Measurements from ENCODE around the gene HSPA2.
A peak's percentile ranks its signal among the peaks of the same experiment; 100 is the strongest.

Gene HSPA2

GRCh38 chr14:64549016-64549415, 8.5 kb downstream of the HSPA2 start:
- no peaks in the 10 kb centered on the region for H3K36me3 ChIP-seq (ENCODE audit: insufficient read depth, low read length)
- no peaks in the 10 kb centered on the region for H3K79me2 ChIP-seq (ENCODE audit: insufficient read depth, low read length)
- H3K4me2 ChIP-seq (ENCODE audit: low read length): no peak overlapping the region
- no peak overlapping the region for H2AFZ ChIP-seq (ENCODE audit: low read length)
- H3K9ac ChIP-seq (ENCODE audit: low read length): no peak overlapping the region
- TF ChIP-seq EZH2 (IDR thresholded peaks at IDR 0.05; ENCODE audit: borderline replicate concordance, low read length) (no peak), CTCF (IDR thresholded peaks at IDR 0.05; ENCODE audit: low read length) (no peak)
- no peaks in the 10 kb centered on the region for H3F3A ChIP-seq (ENCODE audit: insufficient read depth, low read length)
- no peaks in the 10 kb centered on the region for H4K20me1 ChIP-seq (ENCODE audit: insufficient read depth, low read length)
- H3K4me3 ChIP-seq (ENCODE audit: low read depth, low read length, poor library complexity, severe bottlenecking): no peak overlapping the region
- H3K9me3 ChIP-seq (ENCODE audit: low read length): no peaks in the 10 kb centered on the region
- no peaks in the 10 kb centered on the region for H3K9me2 ChIP-seq (ENCODE audit: low read depth, low read length)
- H3K27me3 ChIP-seq (ENCODE audit: insufficient read depth, low read length): no peaks in the 10 kb centered on the region
- H3K4me1 ChIP-seq (ENCODE audit: insufficient read depth, low read length, severe bottlenecking): peaks cover 14% of the 10 kb centered on the region
- no peak overlapping the region for H3K27ac ChIP-seq (ENCODE audit: low read depth, low read length, poor library complexity, severe bottlenecking)

GRCh38 chr14:64549791-64550620, 9.5 kb downstream of the HSPA2 start, which contains the start of gene PPP1R36:
Gene PPP1R36 (plus strand): TSS chr14:64549961. CDS start chr14:64549998, 37 bp downstream.
- Histone ChIP-seq H3K79me2 (ENCODE audit: insufficient read depth, low read length) (no peaks in the 10 kb centered on the region), H4K20me1 (ENCODE audit: insufficient read depth, low read length) (no peaks in the 10 kb centered on the region), H3K9ac (ENCODE audit: low read length) (no peak within 1 kb of the TSS; the same call in 1 of the 2 replicates), H2AFZ (ENCODE audit: low read length) (no peak within 1 kb of the TSS), H3K4me3 (ENCODE audit: low read depth, low read length, poor library complexity, severe bottlenecking) (peak within 1 kb of the TSS; percentile 48), H3K36me3 (ENCODE audit: insufficient read depth, low read length) (no peaks in the 10 kb centered on the region), H3F3A (ENCODE audit: insufficient read depth, low read length) (no peaks in the 10 kb centered on the region), H3K4me2 (ENCODE audit: low read length) (peak within 1 kb of the TSS; percentile 60), H3K9me2 (ENCODE audit: low read depth, low read length) (no peaks in the 10 kb centered on the region), H3K9me3 (ENCODE audit: low read length) (no peaks in the 10 kb centered on the region), H3K27ac (ENCODE audit: low read depth, low read length, poor library complexity, severe bottlenecking) (no peak within 1 kb of the TSS), H3K4me1 (ENCODE audit: insufficient read depth, low read length, severe bottlenecking) (peaks cover 14% of the 10 kb centered on the region), H3K27me3 (ENCODE audit: insufficient read depth, low read length) (no peaks in the 10 kb centered on the region)
- TF ChIP-seq CTCF (IDR thresholded peaks at IDR 0.05; ENCODE audit: low read length): no peak
- TF ChIP-seq EZH2 (IDR thresholded peaks at IDR 0.05; ENCODE audit: borderline replicate concordance, low read length): no peak

- Histone ChIP-seq H3K4me1 (ENCODE audit: insufficient read depth, low read length, severe bottlenecking) (peaks cover 14% of the 10 kb centered on the region), H3K79me2 (ENCODE audit: insufficient read depth, low read length) (no peaks in the 10 kb centered on the region), H3K9me2 (ENCODE audit: low read depth, low read length) (no peaks in the 10 kb centered on the region), H3K36me3 (ENCODE audit: insufficient read depth, low read length) (no peaks in the 10 kb centered on the region), H3K4me2 (ENCODE audit: low read length) (peak overlapping the region; percentile 60; the same call in 1 of the 2 replicates), H2AFZ (ENCODE audit: low read length) (no peak overlapping the region), H3F3A (ENCODE audit: insufficient read depth, low read length) (no peaks in the 10 kb centered on the region), H4K20me1 (ENCODE audit: insufficient read depth, low read length) (no peaks in the 10 kb centered on the region), H3K4me3 (ENCODE audit: low read depth, low read length, poor library complexity, severe bottlenecking) (peak overlapping the region; percentile 48), H3K9me3 (ENCODE audit: low read length) (no peaks in the 10 kb centered on the region), H3K27me3 (ENCODE audit: insufficient read depth, low read length) (no peaks in the 10 kb centered on the region), H3K27ac (ENCODE audit: low read depth, low read length, poor library complexity, severe bottlenecking) (no peak overlapping the region), H3K9ac (ENCODE audit: low read length) (no peak overlapping the region)
- TF ChIP-seq EZH2 (IDR thresholded peaks at IDR 0.05; ENCODE audit: borderline replicate concordance, low read length): no peak
- TF ChIP-seq CTCF (IDR thresholded peaks at IDR 0.05; ENCODE audit: low read length): no peak
Measured at GRCh38 chr14:64550621-64551333, 10.2 kb downstream of the HSPA2 start.
